Measurements from ENCODE around the gene NKAIN2. TPM values are rescaled to one million over a fixed set of nuclear protein-coding genes. Genes with fewer than 3 reads are reported as not detected.
"Not testable (repeated sequence)": the region's sequence is repeated elsewhere in the genome, so short reads cannot be mapped to it uniquely, and the experiment has no call there.

NKAIN2 gene
- total RNA-seq, 1 donor from 2014 or later, result 109 TPM

DNA sequence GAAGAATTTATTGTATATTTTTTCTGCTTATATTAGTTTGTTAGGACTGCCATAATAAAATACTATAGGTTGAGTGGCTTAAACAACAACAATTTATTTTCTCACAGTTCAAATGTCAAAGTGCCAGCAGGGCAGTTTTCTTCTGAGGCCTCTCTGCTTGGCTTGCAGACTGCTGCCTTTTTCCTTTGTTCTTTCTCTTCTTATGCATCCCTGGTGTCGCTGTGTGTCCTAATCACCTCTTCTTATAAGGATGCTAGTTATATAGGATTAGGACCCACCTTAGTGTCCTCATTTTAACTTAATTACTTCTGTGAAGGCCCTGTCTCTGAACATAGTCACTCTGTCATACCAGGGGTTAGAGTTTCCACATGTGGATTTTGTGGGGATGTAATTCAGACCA is 354.4 kb downstream of the NKAIN2 start:
- FAIRE-seq (no peak), DNase-seq (ENCODE audit: low spot score in 2 of 2) (no peak)

DNA sequence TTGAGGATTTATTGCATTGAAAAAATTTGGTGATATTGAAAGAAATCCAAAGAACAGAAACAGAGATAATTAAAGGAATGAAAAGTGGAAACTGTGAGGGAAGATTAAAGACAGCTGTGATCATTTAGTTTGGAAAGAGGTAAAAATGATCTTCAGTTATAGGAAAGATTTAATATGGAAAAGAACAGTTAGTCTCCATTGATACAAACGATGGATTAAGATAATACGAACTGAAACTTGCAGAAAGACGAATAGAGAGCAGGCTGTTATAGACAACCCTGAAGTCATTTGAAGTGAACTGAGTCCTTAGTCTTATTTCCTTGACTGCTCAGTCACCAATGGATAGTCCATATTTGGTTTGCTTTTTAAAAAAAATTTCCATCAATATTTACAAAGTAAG is 360.0 kb downstream of the NKAIN2 start:
- FAIRE-seq, result no peak
- DNase-seq (ENCODE audit: low spot score in 2 of 2), result no peak

GRCh38 chr6:124164343-124164742 is 360.7 kb downstream of the NKAIN2 start:
- DNase-seq (ENCODE audit: low spot score in 2 of 2) (no peak), FAIRE-seq (no peak)

GRCh38 chr6:124167249-124167648 is 363.6 kb downstream of the NKAIN2 start:
- FAIRE-seq; DNase-seq (ENCODE audit: low spot score in 2 of 2): not testable (repeated sequence)

DNA sequence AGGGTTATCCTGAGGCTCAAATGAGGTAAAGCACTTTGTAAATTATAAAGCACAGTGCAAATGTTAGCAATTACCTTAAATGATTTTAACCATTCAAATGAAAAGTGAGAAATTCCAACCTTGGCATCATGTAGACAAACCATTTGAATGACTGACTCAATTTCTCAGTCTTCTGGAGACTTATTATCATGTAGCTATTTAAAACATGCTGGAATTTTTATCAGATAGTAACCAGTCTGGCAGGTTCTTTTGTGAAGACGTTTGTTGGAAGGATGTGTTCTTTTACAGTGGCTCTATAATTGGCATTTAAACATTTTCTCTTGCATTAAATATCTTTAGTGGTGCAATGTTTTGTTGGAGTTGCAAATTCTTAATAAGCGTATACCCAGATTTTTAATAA is 386.6 kb downstream of the NKAIN2 start:
- FAIRE-seq (no peak), DNase-seq (ENCODE audit: low spot score in 2 of 2) (no peak)

DNA sequence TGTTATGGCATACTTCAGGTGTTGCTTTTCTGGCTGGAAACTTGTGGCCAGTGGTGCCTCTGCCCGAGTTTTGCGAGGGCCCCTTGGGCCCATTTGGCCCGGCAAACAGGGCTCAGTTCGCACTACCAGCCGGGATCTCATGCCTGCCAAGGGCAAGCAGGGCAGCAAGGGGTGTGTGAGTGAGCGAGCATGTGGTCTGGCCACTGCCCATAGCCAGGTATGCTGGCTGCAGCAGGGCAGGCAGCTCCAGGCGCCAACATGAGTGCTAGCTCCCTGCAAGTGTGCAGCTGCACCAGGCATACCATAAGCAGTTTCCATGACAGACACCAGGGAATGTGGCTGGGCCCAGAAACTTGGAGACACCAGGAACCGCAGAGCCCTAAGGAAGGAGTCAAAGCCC is 389.5 kb downstream of the NKAIN2 start:
- DNase-seq (ENCODE audit: low spot score in 2 of 2) (no peak), FAIRE-seq (no peak)

DNA sequence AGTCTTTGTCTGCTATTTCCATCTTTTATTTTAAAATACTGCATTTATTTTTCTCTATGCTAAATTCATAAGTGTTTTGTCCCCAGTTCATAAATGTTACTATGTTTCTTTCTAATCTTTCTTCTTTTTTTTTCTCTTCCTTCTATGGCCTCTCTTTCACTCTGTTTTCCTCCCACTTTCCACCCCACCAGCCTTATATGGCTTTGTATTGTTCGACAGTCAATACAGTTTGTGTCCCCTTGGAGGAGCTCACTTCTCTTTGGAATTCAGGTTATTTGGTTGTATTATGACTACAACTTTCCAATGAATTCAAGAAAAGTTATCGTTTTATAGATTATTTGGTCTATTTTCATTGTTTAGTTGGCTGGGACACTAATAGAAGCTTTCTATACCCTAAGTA is 393.5 kb downstream of the NKAIN2 start:
- no peak for FAIRE-seq
- DNase-seq (ENCODE audit: low spot score in 2 of 2), result no peak

- FAIRE-seq (no peak), DNase-seq (ENCODE audit: low spot score in 2 of 2) (no peak)
These were observed 395.6 kb downstream of the NKAIN2 start for GRCh38 chr6:124199286-124199685.

DNA sequence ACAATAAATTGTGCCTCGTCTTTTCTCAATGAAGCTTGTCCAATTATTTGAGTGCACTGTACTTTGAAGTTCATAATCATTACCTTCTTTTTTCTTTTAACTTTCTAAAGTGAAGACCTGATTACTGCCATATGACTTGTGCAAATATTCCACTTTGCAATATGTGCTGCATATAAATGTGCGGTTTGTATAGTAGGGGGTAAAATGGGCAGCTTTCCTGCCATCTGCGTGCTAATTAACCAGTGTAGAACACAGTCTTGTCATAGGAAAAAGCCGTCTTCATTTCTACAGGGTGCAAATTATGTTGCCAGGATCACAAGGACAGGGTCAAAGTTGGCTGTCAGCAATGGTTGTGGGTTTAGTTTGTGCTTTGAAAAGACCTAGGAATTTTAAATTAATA is 397.0 kb downstream of the NKAIN2 start:
- DNase-seq (ENCODE audit: low spot score in 2 of 2) (no peak), FAIRE-seq (no peak)

DNA sequence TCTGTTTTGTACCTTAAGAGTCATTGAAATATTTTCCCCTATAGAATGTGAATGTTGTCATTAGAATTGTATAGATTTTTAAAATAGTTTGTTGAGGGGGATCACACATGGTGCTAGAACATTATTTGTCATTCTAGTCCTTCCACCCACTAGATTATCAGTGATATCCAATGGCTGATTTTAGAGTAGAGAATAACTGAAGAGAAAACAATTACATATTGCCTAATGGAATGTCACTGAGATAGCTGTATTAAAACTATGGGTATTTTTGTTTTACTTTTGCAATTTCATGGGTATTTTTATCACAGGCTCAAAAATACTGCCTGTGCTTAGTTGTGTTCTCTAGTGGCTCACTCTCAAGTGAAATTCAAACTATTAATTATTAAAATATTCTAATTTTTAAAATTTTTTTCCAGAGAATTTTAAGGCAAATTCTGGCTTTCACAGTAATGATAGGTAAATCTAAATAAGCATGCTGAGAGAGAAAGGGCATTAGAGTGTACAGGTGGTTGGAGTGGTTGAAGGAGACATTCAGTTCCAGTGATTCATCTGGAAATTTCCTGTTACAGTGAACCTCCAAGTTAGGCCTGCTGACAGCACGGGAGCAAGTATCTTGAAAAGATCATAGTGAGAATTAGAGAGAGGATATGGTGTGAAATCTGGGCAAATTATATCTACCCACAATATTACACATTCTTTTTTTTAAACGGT is 399.6 kb downstream of the NKAIN2 start:
- DNase-seq (ENCODE audit: low spot score in 2 of 2) (no peak), FAIRE-seq (no peak)

GRCh38 chr6:124203812-124204167 is 400.1 kb downstream of the NKAIN2 start:
- FAIRE-seq (no peak), DNase-seq (ENCODE audit: low spot score in 2 of 2) (no peak)

DNA sequence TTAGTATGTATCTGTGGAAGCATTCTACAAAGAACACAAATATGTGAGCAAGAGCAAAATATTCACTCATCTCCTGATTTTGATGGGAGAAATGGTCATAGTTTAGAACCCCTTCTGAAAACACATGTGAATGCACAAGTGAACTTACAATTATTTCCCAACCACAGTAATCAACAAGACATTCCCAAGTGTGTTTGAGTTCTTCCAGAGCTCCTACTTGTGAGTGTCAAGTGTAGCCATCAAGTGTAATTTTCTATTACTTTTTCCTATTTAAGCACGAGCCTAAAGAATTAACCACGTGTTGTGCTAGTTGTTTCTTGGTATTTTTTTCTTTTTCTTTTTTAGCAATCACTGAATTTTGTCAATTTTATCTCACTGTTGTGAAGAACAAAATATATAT is 402.3 kb downstream of the NKAIN2 start:
- no peak for FAIRE-seq
- no peak for DNase-seq (ENCODE audit: low spot score in 2 of 2)

DNA sequence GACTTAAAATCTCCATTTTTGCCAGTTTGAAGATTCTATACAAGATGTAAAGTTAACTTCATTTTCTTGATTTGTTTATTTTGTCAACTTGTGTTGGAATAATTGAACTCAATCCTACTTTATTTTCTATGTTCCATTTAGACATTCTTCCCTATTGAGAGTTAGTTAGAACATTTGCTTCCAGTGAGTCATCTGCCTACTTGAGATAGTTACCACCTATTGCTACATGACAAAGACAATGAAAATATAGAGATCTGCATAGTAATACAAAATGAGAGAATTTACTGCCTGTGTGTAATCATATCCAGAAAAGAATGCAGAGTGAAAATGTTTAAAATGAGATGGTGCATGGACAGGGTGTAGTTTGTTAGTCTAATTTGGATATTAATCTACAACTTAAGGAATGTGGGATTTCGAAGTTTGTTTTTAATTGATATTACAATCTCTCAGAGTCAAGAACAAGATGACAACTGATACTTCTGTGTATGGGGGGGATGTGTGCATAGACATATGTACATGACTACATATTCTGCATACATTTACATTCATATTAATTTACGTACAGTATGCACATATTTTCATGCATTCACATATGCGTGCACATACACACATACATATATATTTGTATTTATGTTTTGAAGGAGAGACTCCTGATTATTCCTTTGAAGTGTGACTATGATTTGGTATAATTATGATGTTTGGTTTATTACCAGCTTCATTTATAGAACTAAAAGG is 420.1 kb downstream of the NKAIN2 start:
- DNase-seq (ENCODE audit: low spot score in 2 of 2) (no peak), FAIRE-seq (no peak)

- FAIRE-seq, result no peak
- no peak for DNase-seq (ENCODE audit: low spot score in 2 of 2)
These were observed 422.7 kb downstream of the NKAIN2 start for GRCh38 chr6:124226396-124226795.

- FAIRE-seq, result no peak
These were observed 429.6 kb downstream of the NKAIN2 start for GRCh38 chr6:124233221-124233620.

GRCh38 chr6:124234801-124235200 is 431.1 kb downstream of the NKAIN2 start:
- FAIRE-seq (no peak), DNase-seq (ENCODE audit: low spot score in 2 of 2) (no peak)

More at GRCh38 chr6:124233221-124233620, 429.6 kb downstream of the NKAIN2 start:
- DNase-seq (ENCODE audit: low spot score in 2 of 2), result no peak

- no peak for DNase-seq (ENCODE audit: low spot score in 2 of 2)
These were observed 434.2 kb downstream of the NKAIN2 start for GRCh38 chr6:124237911-124238310.

DNA sequence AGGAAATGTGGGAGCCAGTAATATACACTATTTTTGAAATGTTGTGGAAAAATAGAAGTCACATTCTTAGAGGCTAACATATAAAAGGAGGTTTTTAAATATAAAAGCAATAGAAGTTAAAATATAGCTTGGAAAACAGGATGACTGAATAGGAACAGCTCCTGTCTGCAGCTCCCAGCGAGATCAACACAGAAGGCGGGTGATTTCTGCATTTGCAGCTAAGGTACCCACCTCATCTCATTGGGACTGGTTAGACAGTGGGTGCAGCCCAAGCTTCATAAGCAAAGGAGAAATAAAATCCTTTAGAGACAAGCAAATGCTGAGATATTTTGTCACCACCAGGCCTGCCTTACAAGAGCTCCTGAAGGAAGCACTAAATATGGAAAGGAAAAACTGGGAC is 434.7 kb downstream of the NKAIN2 start:
- FAIRE-seq; DNase-seq (ENCODE audit: low spot score in 2 of 2): not testable (repeated sequence)

More at GRCh38 chr6:124237911-124238310, 434.2 kb downstream of the NKAIN2 start:
- FAIRE-seq, result no peak

- DNase-seq (ENCODE audit: low spot score in 2 of 2), result no peak
- no peak for FAIRE-seq
These were observed 451.4 kb downstream of the NKAIN2 start for GRCh38 chr6:124254941-124255685.

GRCh38 chr6:124260337-124260736 is 456.7 kb downstream of the NKAIN2 start:
- DNase-seq (ENCODE audit: low spot score in 2 of 2) (no peak), FAIRE-seq (no peak)

- no peak for FAIRE-seq
These were observed 466.1 kb downstream of the NKAIN2 start for GRCh38 chr6:124269733-124270132.

More at GRCh38 chr6:124269733-124270132, 466.1 kb downstream of the NKAIN2 start:
- DNase-seq (ENCODE audit: low spot score in 2 of 2), result no peak
